Fibroblast of lung (primary cell): Measurements from ENCODE around the gene PGA3.
"Not testable (repeated sequence)": the region's sequence is repeated elsewhere in the genome, so short reads cannot be mapped to it uniquely, and the experiment has no call there.

Experiments
- EZH2 ChIP-seq: IDR thresholded peaks from 2 replicates; pipeline ENCODE4 v1.5.1; 2012; ENCODE audit warnings: low read length, control low read depth, mild to moderate bottlenecking; ENCODE audit errors: missing control alignments
- TF ChIP-seq, protein P1 (sequence below), 2 donors: IDR thresholded peaks in 1 of 2; conservative IDR thresholded peaks in 1 of 2; 1 replicate in 1 of 2; 2 replicates in 1 of 2; pipeline ENCODE4 v1.5.1; 2011 to 2012; ENCODE audit warnings: low read length in 2 of 2, control low read depth in 1 of 2, inconsistent platforms in 1 of 2, low read depth in 1 of 2, mild to moderate bottlenecking in 1 of 2

GRCh38 chr11:61166331-61166730, 37.0 kb upstream of the PGA3 start:
- TF ChIP-seq, protein P1, sequence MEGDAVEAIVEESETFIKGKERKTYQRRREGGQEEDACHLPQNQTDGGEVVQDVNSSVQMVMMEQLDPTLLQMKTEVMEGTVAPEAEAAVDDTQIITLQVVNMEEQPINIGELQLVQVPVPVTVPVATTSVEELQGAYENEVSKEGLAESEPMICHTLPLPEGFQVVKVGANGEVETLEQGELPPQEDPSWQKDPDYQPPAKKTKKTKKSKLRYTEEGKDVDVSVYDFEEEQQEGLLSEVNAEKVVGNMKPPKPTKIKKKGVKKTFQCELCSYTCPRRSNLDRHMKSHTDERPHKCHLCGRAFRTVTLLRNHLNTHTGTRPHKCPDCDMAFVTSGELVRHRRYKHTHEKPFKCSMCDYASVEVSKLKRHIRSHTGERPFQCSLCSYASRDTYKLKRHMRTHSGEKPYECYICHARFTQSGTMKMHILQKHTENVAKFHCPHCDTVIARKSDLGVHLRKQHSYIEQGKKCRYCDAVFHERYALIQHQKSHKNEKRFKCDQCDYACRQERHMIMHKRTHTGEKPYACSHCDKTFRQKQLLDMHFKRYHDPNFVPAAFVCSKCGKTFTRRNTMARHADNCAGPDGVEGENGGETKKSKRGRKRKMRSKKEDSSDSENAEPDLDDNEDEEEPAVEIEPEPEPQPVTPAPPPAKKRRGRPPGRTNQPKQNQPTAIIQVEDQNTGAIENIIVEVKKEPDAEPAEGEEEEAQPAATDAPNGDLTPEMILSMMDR (conservative IDR thresholded peaks at IDR 0.05 in 1 of 2, IDR thresholded peaks at IDR 0.05 in 1 of 2; ENCODE audit: low read depth in 1 of 2, low read length in 2 of 2): not testable (repeated sequence)
- not testable (repeated sequence) for TF ChIP-seq EZH2
